BLaER1 (cell line): ENCODE results near the gene FSCN2.

Source experiments
- H3K27ac ChIP-seq: shearing (Covaris generic); formaldehyde crosslinking; 2 replicates; pipeline ENCODE4 v1.8.1; 2022
- H3K27me3 ChIP-seq: shearing (Covaris generic); formaldehyde crosslinking; 2 replicates; pipeline ENCODE4 v1.8.1; 2022
- H3K36me3 ChIP-seq: shearing (Covaris generic); formaldehyde crosslinking; 2 replicates; pipeline ENCODE4 v1.8.1; 2022
- H3K4me1 ChIP-seq: shearing (Covaris generic); formaldehyde crosslinking; 2 replicates; pipeline ENCODE4 v1.8.1; 2022
- H3K4me2 ChIP-seq: shearing (Covaris generic); formaldehyde crosslinking; 2 replicates; pipeline ENCODE4 v1.8.1; 2022
- H3K4me3 ChIP-seq: shearing (Covaris generic); formaldehyde crosslinking; 2 replicates; pipeline ENCODE4 v1.8.1; 2022
- H3K9ac ChIP-seq: shearing (Covaris generic); formaldehyde crosslinking; 2 replicates; pipeline ENCODE4 v1.8.1; 2022
- H3K9me3 ChIP-seq: shearing (Covaris generic); formaldehyde crosslinking; 2 replicates; pipeline ENCODE4 v1.8.1; 2022
- H4K20me1 ChIP-seq: shearing (Covaris generic); formaldehyde crosslinking; 2 replicates; pipeline ENCODE4 v1.8.1; 2022
- Cebpa-rat ChIP-seq: shearing (Covaris generic); IDR thresholded peaks from 2 replicates; pipeline ENCODE4 v1.8.1; 2022

Gene FSCN2

GRCh38 chr17:81566461-81567126, 38.4 kb downstream of the FSCN2 start:
- Histone ChIP-seq H3K36me3 (peaks cover 95% of the 10 kb centered on the region), H3K4me1 (peaks cover 33% of the 10 kb centered on the region), H3K27ac (peak overlapping the region; percentile 70), H3K9ac (peak overlapping the region; percentile 48), H3K27me3 (no peaks in the 10 kb centered on the region), H3K4me3 (no peak overlapping the region; the same call in 1 of the 2 replicates), H3K4me2 (peak overlapping the region; percentile 76), H4K20me1 (peaks cover 49% of the 10 kb centered on the region), H3K9me3 (no peaks in the 10 kb centered on the region)
- no peak for TF ChIP-seq Cebpa-rat

GRCh38 chr17:81567191-81567590, 39.0 kb downstream of the FSCN2 start:
- Histone ChIP-seq H4K20me1 (peaks cover 52% of the 10 kb centered on the region), H3K36me3 (peaks cover 95% of the 10 kb centered on the region), H3K9ac (peak overlapping the region; percentile 48; the same call in 1 of the 2 replicates), H3K27ac (peak overlapping the region; percentile 70), H3K4me2 (peak overlapping the region; percentile 76), H3K27me3 (no peaks in the 10 kb centered on the region), H3K4me3 (no peak overlapping the region), H3K9me3 (no peaks in the 10 kb centered on the region), H3K4me1 (peaks cover 31% of the 10 kb centered on the region)
- TF ChIP-seq Cebpa-rat: no peak

GRCh38 chr17:81568416-81568815, 40.2 kb downstream of the FSCN2 start:
- Histone ChIP-seq H3K9me3 (no peaks in the 10 kb centered on the region), H3K4me2 (no peak overlapping the region), H3K4me3 (no peak overlapping the region), H3K27me3 (no peaks in the 10 kb centered on the region), H3K36me3 (peaks cover 95% of the 10 kb centered on the region), H3K27ac (0 out of 2 replicates have a peak overlapping the region, but pooled peaks have one; percentile 29), H4K20me1 (peaks cover 57% of the 10 kb centered on the region), H3K4me1 (peaks cover 31% of the 10 kb centered on the region), H3K9ac (0 out of 2 replicates have a peak overlapping the region, but pooled peaks have one; percentile 24)
- no peak for TF ChIP-seq Cebpa-rat

- Histone ChIP-seq H3K4me2 (no peak overlapping the region), H3K27me3 (no peaks in the 10 kb centered on the region), H3K36me3 (peaks cover 95% of the 10 kb centered on the region), H3K9me3 (no peaks in the 10 kb centered on the region), H4K20me1 (peaks cover 71% of the 10 kb centered on the region), H3K4me1 (peaks cover 31% of the 10 kb centered on the region), H3K4me3 (no peak overlapping the region), H3K27ac (no peak overlapping the region), H3K9ac (no peak overlapping the region)
- TF ChIP-seq Cebpa-rat: no peak
These were observed 41.9 kb downstream of the FSCN2 start for GRCh38 chr17:81569986-81570514.

GRCh38 chr17:81570964-81571363, 42.8 kb downstream of the FSCN2 start:
- H3K4me3 ChIP-seq: no peak overlapping the region
- H3K36me3 ChIP-seq: peaks cover 95% of the 10 kb centered on the region

GRCh38 chr17:81572563-81573168, 44.5 kb downstream of the FSCN2 start:
- Histone ChIP-seq H3K36me3 (peaks cover 100% of the 10 kb centered on the region), H4K20me1 (peaks cover 78% of the 10 kb centered on the region), H3K9me3 (no peaks in the 10 kb centered on the region), H3K27ac (no peak overlapping the region), H3K9ac (no peak overlapping the region), H3K4me1 (peaks cover 9% of the 10 kb centered on the region), H3K4me2 (no peak overlapping the region), H3K4me3 (no peak overlapping the region), H3K27me3 (no peaks in the 10 kb centered on the region)
- no peak for TF ChIP-seq Cebpa-rat

More at GRCh38 chr17:81570964-81571363, 42.8 kb downstream of the FSCN2 start:
- Histone ChIP-seq H3K4me1 (peaks cover 26% of the 10 kb centered on the region), H4K20me1 (peaks cover 79% of the 10 kb centered on the region), H3K27ac (no peak overlapping the region), H3K4me2 (no peak overlapping the region), H3K9ac (no peak overlapping the region), H3K9me3 (no peaks in the 10 kb centered on the region), H3K27me3 (no peaks in the 10 kb centered on the region)
- no peak for TF ChIP-seq Cebpa-rat

GRCh38 chr17:81573794-81574642, 45.8 kb downstream of the FSCN2 start:
- Histone ChIP-seq H4K20me1 (peaks cover 76% of the 10 kb centered on the region), H3K9ac (no peak overlapping the region), H3K27ac (no peak overlapping the region), H3K4me1 (no peaks in the 10 kb centered on the region), H3K4me3 (no peak overlapping the region), H3K27me3 (no peaks in the 10 kb centered on the region), H3K9me3 (no peaks in the 10 kb centered on the region), H3K4me2 (no peak overlapping the region), H3K36me3 (peaks cover 100% of the 10 kb centered on the region)
- TF ChIP-seq Cebpa-rat: no peak

- no peaks in the 10 kb centered on the region for H3K4me1 ChIP-seq
- H3K4me2 ChIP-seq: no peak overlapping the region
- no peak for TF ChIP-seq Cebpa-rat
- peaks cover 100% of the 10 kb centered on the region for H3K36me3 ChIP-seq
- H3K9ac ChIP-seq: no peak overlapping the region
- H3K4me3 ChIP-seq: no peak overlapping the region
- H4K20me1 ChIP-seq: peaks cover 77% of the 10 kb centered on the region
- H3K27me3 ChIP-seq: no peaks in the 10 kb centered on the region
- no peak overlapping the region for H3K27ac ChIP-seq
- no peaks in the 10 kb centered on the region for H3K9me3 ChIP-seq
These were observed 46.4 kb downstream of the FSCN2 start for GRCh38 chr17:81574643-81574956.

- Histone ChIP-seq H3K9ac (no peak overlapping the region), H3K4me3 (no peak overlapping the region), H3K4me1 (no peaks in the 10 kb centered on the region), H3K4me2 (no peak overlapping the region), H3K27ac (no peak overlapping the region), H3K36me3 (peaks cover 100% of the 10 kb centered on the region), H3K9me3 (no peaks in the 10 kb centered on the region), H4K20me1 (peaks cover 84% of the 10 kb centered on the region), H3K27me3 (no peaks in the 10 kb centered on the region)
- TF ChIP-seq Cebpa-rat: no peak
These were observed 47.7 kb downstream of the FSCN2 start for GRCh38 chr17:81575836-81576235.
